Calu3 (cell line): ENCODE data around the gene ACADVL. TPM values are rescaled to one million over a fixed set of nuclear protein-coding genes. Genes with fewer than 3 reads are reported as not detected.
"Not testable (repeated sequence)": the region's sequence is repeated elsewhere in the genome, so short reads cannot be mapped to it uniquely, and the experiment has no call there.

ENCODE experiments used
- BruUV-seq: library from RNA; stranded (reverse); fragments of 400-500 nt; replicated peaks from 2 replicates; lab custom pipeline; 2021; lab: Mats Ljungman, UMichigan
- CTCF ChIA-PET: fragments of 300-600 bp; sonication (Branson Sonifier 250); formaldehyde crosslinking; loops from one replicate; lab custom pipeline; 2022; ENCODE audit warnings: antibody characterized with exemption; lab: Charles Lee
- DNase-seq: peaks from one replicate; pipeline ENCODE4 v3.0.0; 2022
- H3K27ac Mint-ChIP-seq: one replicate; pipeline ENCODE4 v1.8.0; 2022; ENCODE audit warnings: mixed read lengths; ENCODE audit not compliant: unreplicated experiment
- H3K27me3 Mint-ChIP-seq: one replicate; pipeline ENCODE4 v1.8.0; 2022; ENCODE audit warnings: mixed read lengths; ENCODE audit not compliant: unreplicated experiment
- H3K36me3 Mint-ChIP-seq: one replicate; pipeline ENCODE4 v1.8.0; 2022; ENCODE audit warnings: mild to moderate bottlenecking, moderate library complexity, mixed read lengths; ENCODE audit not compliant: insufficient read depth, unreplicated experiment
- H3K4me1 Mint-ChIP-seq: one replicate; pipeline ENCODE4 v1.8.0; 2022; ENCODE audit warnings: mild to moderate bottlenecking, low read depth, mixed read lengths; ENCODE audit not compliant: unreplicated experiment
- H3K4me3 Mint-ChIP-seq: one replicate; pipeline ENCODE4 v1.8.0; 2022; ENCODE audit warnings: mild to moderate bottlenecking, low read depth, moderate library complexity, mixed read lengths; ENCODE audit not compliant: unreplicated experiment
- H3K9me3 Mint-ChIP-seq: one replicate; pipeline ENCODE4 v1.8.0; 2022; ENCODE audit warnings: low read depth, mixed read lengths; ENCODE audit not compliant: unreplicated experiment
- CTCF ChIP-seq: fragments of 200-600 bp; IDR thresholded peaks from one replicate; pipeline ENCODE4 v1.8.0; 2022; ENCODE audit warnings: antibody characterized with exemption; ENCODE audit not compliant: unreplicated experiment
- intact Hi-C: fragments of 100-400 bp; cut with micrococcal nuclease; formaldehyde crosslinking; loops from one replicate; pipeline ENCODE4 v1.10.0; 2022; ENCODE audit not compliant: unreplicated experiment
- total RNA-seq: library from RNA; stranded (reverse); gene quantifications from 2 replicates; pipeline ENCODE4 v1.2.3, GENCODE V29; 2022

ACADVL gene
- total RNA-seq, 1 experiment from 2014 or later, result 552 TPM

- peak overlapping the region; percentile 94 for H3K4me3 Mint-ChIP-seq
- intact Hi-C loops, result no loop called here
- H3K36me3 Mint-ChIP-seq, result peaks cover 66% of the 10 kb centered on the region
- peaks cover 29% of the 10 kb centered on the region for H3K4me1 Mint-ChIP-seq
- TSS peak; percentile 41 for BruUV-seq
- no peaks in the 10 kb centered on the region for H3K9me3 Mint-ChIP-seq
- CTCF ChIA-PET, result interaction anchor here (0.6 to 2.3 kb wide), 4 partner anchors 8 to 321 kb away, joined by 3 to 5 read pairs (median 4); partner anchors contain the start of genes CLDN7, CTDNEP1 and ELP5
- no peak for TF ChIP-seq CTCF
- H3K27me3 Mint-ChIP-seq, result no peaks in the 10 kb centered on the region
- DNase-seq, result no peak
- H3K27ac Mint-ChIP-seq, result peak overlapping the region; percentile 99
Measured at GRCh38 chr17:7243453-7243729, 23.7 kb downstream of the ACADVL start.

GRCh38 chr17:7243838-7244237 lies 24.1 kb downstream of the ACADVL start:
- DNase-seq, intact Hi-C loops, H3K27me3 Mint-ChIP-seq, H3K9me3 Mint-ChIP-seq, CTCF ChIA-PET, BruUV-seq: not testable (repeated sequence)
- H3K27ac Mint-ChIP-seq, result peak overlapping the region; percentile 99
- H3K36me3 Mint-ChIP-seq, result peaks cover 62% of the 10 kb centered on the region
- peak overlapping the region; percentile 94 for H3K4me3 Mint-ChIP-seq
- H3K4me1 Mint-ChIP-seq, result peaks cover 29% of the 10 kb centered on the region

GRCh38 chr17:7246779-7247178 lies 27.0 kb downstream of the ACADVL start:
- H3K27ac Mint-ChIP-seq, result peak overlapping the region; percentile 58
- TF ChIP-seq CTCF, result no peak
- intact Hi-C loops, result no loop called here
- no peaks in the 10 kb centered on the region for H3K9me3 Mint-ChIP-seq
- H3K4me3 Mint-ChIP-seq, result no peak overlapping the region
- CTCF ChIA-PET, result no interaction called here
- H3K27me3 Mint-ChIP-seq, result no peaks in the 10 kb centered on the region
- H3K36me3 Mint-ChIP-seq, result peaks cover 54% of the 10 kb centered on the region
- no TSS peak for BruUV-seq
- no peak for DNase-seq
- H3K4me1 Mint-ChIP-seq, result peaks cover 25% of the 10 kb centered on the region

GRCh38 chr17:7248796-7249195 lies 29.1 kb downstream of the ACADVL start:
- H3K27ac Mint-ChIP-seq, result peak overlapping the region; percentile 27
- no peak for TF ChIP-seq CTCF
- no peaks in the 10 kb centered on the region for H3K27me3 Mint-ChIP-seq
- H3K4me1 Mint-ChIP-seq, result peaks cover 27% of the 10 kb centered on the region
- peaks cover 57% of the 10 kb centered on the region for H3K36me3 Mint-ChIP-seq
- DNase-seq, result no peak
- H3K4me3 Mint-ChIP-seq, result peak overlapping the region; percentile 73
- intact Hi-C loops, result no loop called here
- H3K9me3 Mint-ChIP-seq, result no peaks in the 10 kb centered on the region
- BruUV-seq, result no TSS peak
- CTCF ChIA-PET, result no interaction called here

- no peaks in the 10 kb centered on the region for H3K9me3 Mint-ChIP-seq
- peaks cover 62% of the 10 kb centered on the region for H3K36me3 Mint-ChIP-seq
- DNase-seq, result no peak
- BruUV-seq, result no TSS peak
- TF ChIP-seq CTCF, result no peak
- H3K4me3 Mint-ChIP-seq, result peak overlapping the region; percentile 73
- H3K27ac Mint-ChIP-seq, result peak overlapping the region; percentile 27
- intact Hi-C loops, result no loop called here
- CTCF ChIA-PET, result no interaction called here
- peaks cover 27% of the 10 kb centered on the region for H3K4me1 Mint-ChIP-seq
- H3K27me3 Mint-ChIP-seq, result no peaks in the 10 kb centered on the region
Measured at GRCh38 chr17:7249214-7249613, 29.5 kb downstream of the ACADVL start.
